Measurements from ENCODE around the gene HS6ST1. TPM values are rescaled to one million over a fixed set of nuclear protein-coding genes. Genes with fewer than 3 reads are reported as not detected.

HS6ST1 gene
- polyA plus RNA-seq, 3 donors: 63.5 to 96.3 (median 92.1) TPM

GRCh38 chr2:128357506-128358370 is 39.1 kb upstream of the HS6ST1 start:
- no peak for DNase-seq (ENCODE audit: extremely low read depth in 1 of 11, low read depth in 9 of 11, low spot score in 4 of 11)

GRCh38 chr2:128356127-128356526 is 37.5 kb upstream of the HS6ST1 start:
- DNase-seq (ENCODE audit: extremely low read depth in 1 of 11, low read depth in 9 of 11, low spot score in 4 of 11): no peak

- no peak for DNase-seq (ENCODE audit: extremely low read depth in 1 of 11, low read depth in 9 of 11, low spot score in 4 of 11)
These were observed 36.2 kb upstream of the HS6ST1 start for GRCh38 chr2:128354726-128355470.

- DNase-seq (ENCODE audit: extremely low read depth in 1 of 11, low read depth in 9 of 11, low spot score in 4 of 11): no peak
These were observed 35.5 kb upstream of the HS6ST1 start for GRCh38 chr2:128354161-128354560.

- DNase-seq (ENCODE audit: extremely low read depth in 1 of 11, low read depth in 9 of 11, low spot score in 4 of 11): no peak
These were observed 32.1 kb upstream of the HS6ST1 start for GRCh38 chr2:128350736-128351135.

GRCh38 chr2:128348701-128349100 is 30.0 kb upstream of the HS6ST1 start:
- no peak for DNase-seq (ENCODE audit: extremely low read depth in 1 of 11, low read depth in 9 of 11, low spot score in 4 of 11)

- DNase-seq (ENCODE audit: extremely low read depth in 1 of 11, low read depth in 9 of 11, low spot score in 4 of 11): peak in 8 of 11 donors; percentile 35 to 75 (median 54)
These were observed 29.3 kb upstream of the HS6ST1 start for GRCh38 chr2:128347701-128348539.

GRCh38 chr2:128347171-128347558 is 28.5 kb upstream of the HS6ST1 start:
- no peak for DNase-seq (ENCODE audit: extremely low read depth in 1 of 11, low read depth in 9 of 11, low spot score in 4 of 11)

- no peak for DNase-seq (ENCODE audit: extremely low read depth in 1 of 11, low read depth in 9 of 11, low spot score in 4 of 11)
These were observed 27.9 kb upstream of the HS6ST1 start for GRCh38 chr2:128346291-128347170.

- DNase-seq (ENCODE audit: extremely low read depth in 1 of 11, low read depth in 9 of 11, low spot score in 4 of 11): no peak
These were observed 26.9 kb upstream of the HS6ST1 start for GRCh38 chr2:128345436-128346165.

- DNase-seq (ENCODE audit: extremely low read depth in 1 of 11, low read depth in 9 of 11, low spot score in 4 of 11): no peak
These were observed 25.4 kb upstream of the HS6ST1 start for GRCh38 chr2:128344101-128344500.

- DNase-seq (ENCODE audit: extremely low read depth in 1 of 11, low read depth in 9 of 11, low spot score in 4 of 11): no peak
These were observed 24.8 kb upstream of the HS6ST1 start for GRCh38 chr2:128343459-128343858.

GRCh38 chr2:128342550-128342949 is 23.9 kb upstream of the HS6ST1 start:
- no peak for DNase-seq (ENCODE audit: extremely low read depth in 1 of 11, low read depth in 9 of 11, low spot score in 4 of 11)

GRCh38 chr2:128341621-128342020 is 23.0 kb upstream of the HS6ST1 start:
- no peak for DNase-seq (ENCODE audit: extremely low read depth in 1 of 11, low read depth in 9 of 11, low spot score in 4 of 11)

- DNase-seq (ENCODE audit: extremely low read depth in 1 of 11, low read depth in 9 of 11, low spot score in 4 of 11): no peak
These were observed 13.5 kb upstream of the HS6ST1 start for GRCh38 chr2:128332091-128332634.

- DNase-seq (ENCODE audit: extremely low read depth in 1 of 11, low read depth in 9 of 11, low spot score in 4 of 11): no peak
These were observed 11.9 kb upstream of the HS6ST1 start for GRCh38 chr2:128330583-128330982.

GRCh38 chr2:128329607-128330006 is 10.9 kb upstream of the HS6ST1 start:
- no peak for DNase-seq (ENCODE audit: extremely low read depth in 1 of 11, low read depth in 9 of 11, low spot score in 4 of 11)
